HG02840 (cell line): ENCODE data around the gene SIRPG.

Source experiments
- ATAC-seq: cut with Tn5 transposase; IDR thresholded peaks from one replicate; pipeline ENCODE4 v1.9.1; 2021; ENCODE audit warnings: mild to moderate bottlenecking, moderate library complexity, moderate number of reproducible peaks; ENCODE audit not compliant: unreplicated experiment, low FRiP score

SIRPG gene

DNA sequence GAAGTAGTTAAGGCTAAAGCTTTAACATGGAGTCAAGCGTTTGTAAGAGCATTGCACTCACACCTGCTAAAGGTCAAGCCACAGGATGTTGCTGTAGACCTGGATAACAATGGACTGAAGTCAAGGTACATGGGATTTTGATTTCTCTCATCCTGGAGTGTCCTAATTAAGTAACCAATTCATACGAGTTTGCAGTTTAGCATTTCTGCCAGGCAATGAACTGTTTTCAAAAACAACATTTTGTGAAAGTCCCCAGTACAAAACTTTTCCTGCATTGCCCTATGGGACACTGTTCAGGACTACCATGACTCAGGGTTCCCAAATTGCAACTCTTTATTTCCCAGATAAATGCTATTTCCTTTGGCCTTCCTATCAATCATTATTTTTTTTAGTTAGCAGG is 20.4 kb downstream of the SIRPG start:
- ATAC-seq: no peak

DNA sequence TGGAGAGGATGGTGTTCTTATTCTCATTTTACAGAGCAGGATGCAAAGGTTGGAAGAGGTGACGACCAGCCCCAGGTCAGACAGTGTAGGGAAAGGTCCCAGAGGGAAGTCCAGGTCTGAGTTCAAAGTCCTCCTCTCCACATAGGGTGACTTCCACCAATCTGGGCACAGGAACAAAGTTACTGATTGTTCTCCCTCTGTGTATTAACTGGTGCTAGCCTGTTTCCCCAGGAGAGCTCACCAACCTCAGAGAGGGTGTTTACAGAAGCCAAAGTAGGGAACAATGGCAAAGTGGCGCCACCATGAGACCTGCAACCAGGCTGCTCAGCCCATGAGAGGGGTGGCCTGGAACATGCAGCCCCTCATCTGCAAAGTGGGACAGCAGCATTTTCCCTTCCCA is 21.0 kb downstream of the SIRPG start:
- ATAC-seq: no peak

DNA sequence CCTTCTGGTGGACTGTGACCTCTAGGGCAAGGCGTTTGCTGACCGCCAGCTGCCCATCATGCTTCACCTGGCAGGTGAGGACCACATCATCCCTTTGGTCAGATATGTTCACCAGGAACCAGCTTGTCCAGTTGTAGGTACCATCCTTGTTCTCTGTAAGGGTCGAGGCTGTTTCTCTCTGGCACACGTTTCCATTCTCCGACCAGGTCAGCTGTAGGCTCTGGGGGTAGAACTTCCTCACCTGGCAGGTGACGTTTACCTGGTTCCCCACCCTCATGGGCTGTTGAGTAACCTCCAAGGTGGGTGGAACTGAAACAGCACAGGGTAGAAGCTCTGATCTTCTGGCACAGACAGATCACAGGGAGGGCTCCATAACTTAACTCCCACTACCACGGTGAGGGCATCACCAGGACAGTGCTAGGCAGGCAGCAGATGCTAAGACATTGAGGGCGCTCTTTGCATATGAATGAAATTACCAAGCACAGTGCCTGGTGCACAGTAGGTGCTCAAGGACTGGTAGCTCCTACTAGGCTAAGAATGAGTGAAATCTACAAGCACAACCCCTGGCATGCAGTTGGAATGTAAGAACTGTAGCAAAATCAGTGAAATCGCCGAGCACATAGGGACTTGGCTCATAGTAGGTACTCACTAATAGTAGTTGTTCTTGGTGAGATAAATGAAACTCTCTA is 22.1 kb downstream of the SIRPG start:
- ATAC-seq: no peak

DNA sequence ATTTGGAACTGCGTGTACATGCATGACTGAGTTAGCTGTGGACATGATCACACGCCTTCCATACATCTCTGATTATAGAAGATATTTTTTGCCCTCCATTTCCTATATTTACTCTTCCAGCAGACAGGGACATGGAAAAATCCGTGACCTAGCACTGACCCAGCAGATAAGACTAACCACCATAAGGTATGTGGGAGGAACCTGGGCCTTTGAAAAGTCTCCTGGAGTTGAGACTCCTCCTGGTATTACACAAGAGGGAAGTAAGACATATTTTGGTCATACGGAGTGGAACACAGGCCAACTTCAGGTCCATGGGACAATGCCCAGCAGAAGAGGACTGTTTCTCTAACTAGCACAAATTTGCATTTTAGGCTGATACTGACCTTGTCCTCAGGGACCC is 24.0 kb downstream of the SIRPG start:
- ATAC-seq: no peak

GRCh38 chr20:1632178-1632577 is 25.4 kb downstream of the SIRPG start:
- ATAC-seq: no peak

DNA sequence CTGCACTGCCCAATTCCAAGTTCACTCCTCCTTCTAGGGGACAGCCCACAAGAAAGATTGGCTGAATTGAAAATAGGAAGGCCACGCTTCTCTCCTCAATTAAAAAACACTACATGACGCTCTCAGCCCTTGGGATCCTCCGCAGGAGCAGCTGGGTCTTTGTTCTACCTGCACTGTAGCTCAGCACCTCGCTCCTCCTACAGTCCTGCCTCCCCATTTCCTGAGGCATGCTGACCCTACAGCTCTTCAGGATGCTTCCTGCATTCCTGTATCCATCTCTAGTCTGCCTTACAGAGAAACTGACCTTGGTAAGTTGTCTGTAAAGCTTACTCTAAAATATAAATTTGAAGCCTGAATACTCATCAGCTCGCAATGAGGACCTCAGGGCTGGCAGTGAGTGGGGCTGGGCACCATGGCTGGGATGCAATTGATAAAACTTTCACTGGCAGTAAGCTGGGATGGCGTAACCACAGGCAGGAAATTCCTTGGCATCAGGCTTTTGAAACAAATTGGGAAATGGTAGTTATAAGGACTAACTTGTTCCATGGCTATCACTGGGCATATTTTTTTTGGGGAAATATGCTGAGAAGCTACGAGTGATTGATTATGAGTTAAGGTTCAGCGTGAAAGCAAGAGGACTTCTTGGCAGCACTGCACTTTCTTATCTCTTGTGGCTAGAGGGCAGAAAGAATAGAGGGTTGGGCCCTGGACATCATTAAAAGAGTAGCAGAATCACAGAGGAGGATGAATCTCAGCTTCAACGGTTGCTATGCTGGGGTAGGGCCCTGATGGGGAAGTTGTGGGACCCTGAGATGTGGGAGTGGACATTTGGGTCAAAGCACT is 26.0 kb downstream of the SIRPG start:
- no peak for ATAC-seq

DNA sequence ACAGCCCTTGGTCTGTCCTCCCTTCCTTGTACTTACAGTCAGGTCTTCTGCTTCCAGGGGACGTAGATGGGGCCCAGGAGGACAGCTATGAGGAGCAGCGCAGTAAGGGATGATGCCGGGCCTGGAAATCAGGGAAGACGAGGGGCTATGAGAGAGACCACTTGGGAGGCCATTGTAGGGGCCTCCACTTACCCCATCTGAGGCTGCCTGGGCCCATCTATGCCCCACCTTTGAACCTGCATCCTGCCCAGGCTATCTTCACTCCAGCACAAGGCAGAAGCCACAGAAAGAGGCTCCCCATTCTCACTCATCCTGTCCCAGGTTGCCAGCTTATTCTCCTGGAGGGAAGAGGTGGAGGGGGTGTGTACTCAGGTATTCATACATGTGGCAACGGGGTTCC is 27.4 kb downstream of the SIRPG start:
- no peak for ATAC-seq

DNA sequence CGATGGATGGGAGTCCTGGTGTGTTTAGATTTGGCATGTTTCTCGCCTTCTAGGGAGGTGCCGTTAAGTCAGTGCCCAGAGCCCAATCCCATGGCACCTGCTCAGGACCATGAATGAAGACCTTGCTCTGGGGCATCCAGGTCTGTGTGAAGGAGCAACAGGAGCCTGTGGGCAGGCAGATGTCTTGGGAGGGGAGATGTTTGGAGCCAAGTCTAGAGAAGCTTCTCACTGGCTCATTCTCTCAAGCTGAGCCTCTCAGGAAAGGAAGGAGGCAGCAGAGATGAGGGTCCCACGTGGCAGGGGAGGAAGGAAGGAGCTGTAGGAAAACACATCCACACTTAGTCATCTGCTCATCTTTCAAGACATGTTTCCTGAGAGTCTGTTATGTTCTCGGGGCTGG is 28.3 kb downstream of the SIRPG start:
- ATAC-seq: no peak

DNA sequence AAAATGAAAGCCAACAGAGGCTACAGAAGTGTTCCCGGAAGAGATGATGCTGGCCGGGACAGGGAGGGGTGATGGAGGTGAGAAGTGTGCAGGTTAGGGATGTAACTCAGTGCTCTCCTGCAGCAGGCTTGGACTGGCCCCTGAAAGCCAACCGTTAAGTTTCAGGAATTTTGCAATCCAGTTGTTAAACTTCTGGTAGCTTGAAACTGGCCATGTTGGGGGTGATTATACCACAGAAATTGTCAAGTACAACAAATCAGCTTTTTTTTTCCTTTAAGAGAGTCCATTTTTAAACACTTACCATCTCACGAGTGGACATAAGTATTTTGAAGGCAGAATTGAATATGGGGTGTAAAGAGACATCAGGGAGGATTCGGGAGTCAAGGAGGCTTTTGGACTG is 29.0 kb downstream of the SIRPG start:
- no peak for ATAC-seq

- no peak for ATAC-seq
Observed at GRCh38 chr20:1627200-1627550, 30.4 kb downstream of the SIRPG start.

GRCh38 chr20:1626528-1627199 is 30.9 kb downstream of the SIRPG start:
- no peak for ATAC-seq

DNA sequence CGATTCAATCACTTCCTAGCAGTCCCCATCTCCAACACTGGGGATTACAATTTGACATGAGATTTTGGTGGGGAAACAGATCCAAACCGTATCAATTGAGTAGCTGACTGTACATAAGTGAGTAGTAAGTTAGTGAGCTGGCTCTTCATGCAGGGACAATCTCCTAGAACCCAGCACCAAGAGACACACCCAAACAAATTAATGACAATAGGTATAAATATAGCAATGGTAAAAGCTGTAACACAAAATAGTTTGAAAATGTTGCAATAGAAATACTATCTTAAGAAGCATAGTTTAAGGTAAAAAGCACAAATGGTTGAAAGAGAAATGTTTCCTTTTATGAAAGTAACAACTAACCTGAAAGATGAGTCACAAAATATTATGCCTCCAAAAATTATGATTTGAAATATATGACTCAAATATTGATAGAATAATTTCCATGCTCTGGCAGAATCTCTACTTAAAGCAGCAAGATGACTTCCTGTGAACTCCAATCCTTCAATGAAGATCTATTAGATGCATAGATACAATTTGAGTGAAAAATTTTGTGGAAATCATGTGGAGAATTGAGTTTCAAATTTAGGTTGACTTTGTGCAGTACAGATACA is 32.4 kb downstream of the SIRPG start:
- ATAC-seq: no peak

DNA sequence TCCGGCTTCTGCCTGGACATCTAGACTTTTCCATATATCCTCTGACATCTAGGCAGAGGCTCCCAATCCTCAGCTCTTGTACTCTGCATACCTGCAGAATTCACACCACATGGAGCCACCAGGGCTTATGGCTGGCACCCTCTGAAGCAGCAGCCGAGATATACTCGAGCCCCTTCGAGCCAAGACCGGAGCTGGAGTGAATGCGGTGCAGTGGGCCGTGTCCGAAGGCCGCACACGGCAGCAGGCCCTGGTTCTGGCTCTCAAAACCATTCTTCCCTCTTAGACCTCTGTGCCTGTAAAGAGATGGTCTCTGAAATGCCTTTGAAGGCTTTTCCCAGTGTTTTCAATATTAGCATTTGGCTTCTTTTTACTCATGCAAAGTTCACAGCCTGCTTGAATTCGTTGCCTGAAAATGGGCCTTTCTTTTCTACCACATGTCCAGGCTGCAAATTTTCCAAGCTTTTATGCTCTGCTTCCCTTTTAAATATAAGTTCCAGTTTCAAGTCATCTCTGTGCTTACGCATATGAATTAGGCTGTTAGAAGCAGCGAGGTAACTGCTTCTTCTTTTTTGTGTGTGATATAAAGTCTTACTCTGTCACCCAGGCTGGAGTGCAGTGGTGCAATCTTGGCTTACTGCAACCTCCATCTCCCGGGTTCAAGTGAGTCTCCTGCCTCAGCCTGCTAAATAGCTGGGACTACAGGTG is 33.9 kb downstream of the SIRPG start:
- no peak for ATAC-seq

- ATAC-seq: no peak
Observed at GRCh38 chr20:1622450-1622849, 35.1 kb downstream of the SIRPG start.

GRCh38 chr20:1621316-1621715 is 36.3 kb downstream of the SIRPG start:
- no peak for ATAC-seq

- ATAC-seq: no peak
Observed at GRCh38 chr20:1619861-1620444, 37.6 kb downstream of the SIRPG start, which contains the start of gene SIRPB1. Gene SIRPB1 (minus strand): TSS chr20:1620009. CDS start chr20:1619944, 65 bp downstream.

- no peak for ATAC-seq
Observed at GRCh38 chr20:1618954-1619540, 38.5 kb downstream of the SIRPG start.

DNA sequence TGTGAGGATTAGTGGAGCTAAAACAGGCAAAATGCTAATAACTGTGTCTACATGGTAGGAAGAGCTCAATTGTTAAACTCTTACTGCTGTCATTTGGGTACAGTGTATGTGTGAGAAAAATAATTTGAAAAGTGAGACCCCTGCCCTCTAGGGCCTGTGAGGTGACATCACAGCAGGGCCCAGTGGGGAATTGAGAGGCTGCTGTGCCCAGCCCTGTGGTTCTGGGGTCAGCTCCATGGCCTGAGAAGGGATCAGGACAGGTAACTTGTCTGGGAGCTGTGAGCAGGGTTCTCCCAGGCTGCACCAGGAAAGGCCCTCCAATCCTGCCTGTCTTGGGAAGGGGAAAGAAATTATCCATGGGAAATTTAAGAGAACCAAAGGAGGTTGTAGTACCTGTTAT is 39.1 kb downstream of the SIRPG start:
- ATAC-seq: no peak

DNA sequence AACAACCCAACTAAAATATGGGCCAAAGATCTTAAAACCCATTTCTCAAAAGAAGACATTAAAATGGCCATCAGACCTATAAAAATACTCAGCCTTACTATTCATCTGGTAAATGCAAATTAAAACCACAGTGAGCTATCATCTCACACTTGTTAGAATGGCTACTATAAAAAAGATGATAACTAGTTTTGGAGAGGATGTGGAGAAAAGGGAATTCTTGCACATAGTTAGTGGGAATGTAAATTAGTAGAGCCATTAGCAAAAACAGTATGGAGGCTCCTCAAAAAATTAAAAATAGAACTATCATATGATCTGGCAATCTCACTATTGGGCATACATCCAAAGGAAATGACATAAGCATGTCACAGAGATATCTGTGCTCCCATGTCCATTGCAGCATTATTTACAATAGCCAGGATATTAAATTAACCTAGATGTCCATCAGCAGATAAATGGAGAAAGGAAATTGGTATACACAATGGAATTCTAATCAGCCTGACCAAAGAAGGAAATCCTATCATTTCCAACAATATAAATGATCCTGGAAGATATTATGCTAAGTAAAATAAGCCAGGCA is 40.6 kb downstream of the SIRPG start:
- ATAC-seq: no peak
